OCI-LY7 (cell line): ENCODE data around the gene CCL22. TPM values are rescaled to one million over a fixed set of nuclear protein-coding genes. Genes with fewer than 3 reads are reported as not detected.

Source experiments
- BruUV-seq: library from RNA; stranded (reverse); fragments of 400-500 nt; replicated peaks from 2 replicates; lab custom pipeline; 2021; lab: Mats Ljungman, UMichigan
- CTCF ChIA-PET: fragments of 300-600 bp; sonication (Branson Sonifier 250); formaldehyde crosslinking; loops from one replicate; lab custom pipeline; 2022; ENCODE audit warnings: antibody characterized with exemption; ENCODE audit not compliant: unreplicated experiment; lab: Charles Lee
- POLR2A ChIA-PET: fragments of 300-600 bp; sonication (Branson Sonifier 250); formaldehyde crosslinking; loops from one replicate; lab custom pipeline; 2022; ENCODE audit warnings: antibody characterized with exemption; lab: Charles Lee
- DNase-seq: peaks from one replicate; pipeline ENCODE4 v3.0.0-alpha.2; 2015; ENCODE audit warnings: low spot score
- H2AFZ ChIP-seq: fragments of 200-600 bp; sonication (generic), shearing (Covaris generic); 2 replicates; pipeline ENCODE4 v1.6.1; 2014; ENCODE audit warnings: mild to moderate bottlenecking, antibody characterized with exemption, low read length, moderate library complexity
- H3K27ac ChIP-seq: fragments of 200-600 bp; sonication (generic); 2 replicates; pipeline ENCODE4 v1.5.1; 2014; ENCODE audit warnings: mixed run types, low read depth, mild to moderate bottlenecking, moderate library complexity, low read length, inconsistent platforms; ENCODE audit not compliant: poor library complexity, severe bottlenecking
- H3K36me3 ChIP-seq: fragments of 200-600 bp; sonication (generic); 2 replicates; pipeline ENCODE4 v1.6.1; 2014; ENCODE audit warnings: mild to moderate bottlenecking, antibody characterized with exemption, low read length, moderate library complexity, mixed read lengths; ENCODE audit not compliant: insufficient read depth
- H3K4me1 ChIP-seq: fragments of 200-600 bp; sonication (generic); 2 replicates; pipeline ENCODE4 v1.5.1; 2014; ENCODE audit warnings: mild to moderate bottlenecking, low read length; ENCODE audit not compliant: insufficient read depth, poor library complexity, severe bottlenecking
- H3K4me2 ChIP-seq: fragments of 200-600 bp; sonication (generic); 2 replicates; pipeline ENCODE4 v1.6.1; 2014; ENCODE audit warnings: mild to moderate bottlenecking, low read length
- H3K4me3 ChIP-seq: fragments of 200-600 bp; sonication (generic); 2 replicates; pipeline ENCODE4 v1.5.1; 2014; ENCODE audit warnings: mild to moderate bottlenecking, low read depth, low read length; ENCODE audit not compliant: poor library complexity, severe bottlenecking
- H3K79me2 ChIP-seq: fragments of 200-600 bp; sonication (generic); 2 replicates; pipeline ENCODE4 v1.6.1; 2016; ENCODE audit warnings: low read depth, mild to moderate bottlenecking, low read length, moderate library complexity, mixed read lengths; ENCODE audit not compliant: insufficient read depth
- H3K9me2 ChIP-seq: fragments of 200-600 bp; sonication (generic); 2 replicates; pipeline ENCODE4 v1.6.1; 2016; ENCODE audit warnings: mild to moderate bottlenecking, low read length, mixed read lengths; ENCODE audit not compliant: insufficient read depth
- H3K9me3 ChIP-seq: fragments of 200-600 bp; sonication (generic); 2 replicates; pipeline ENCODE4 v1.6.1; 2014; ENCODE audit warnings: mild to moderate bottlenecking, mixed run types, low read length, mixed read lengths
- H4K20me1 ChIP-seq: fragments of 200-600 bp; sonication (generic); 2 replicates; pipeline ENCODE4 v1.6.1; 2014; ENCODE audit warnings: mild to moderate bottlenecking, antibody characterized with exemption, low read length, moderate library complexity, mixed read lengths; ENCODE audit not compliant: insufficient read depth
- CTCF ChIP-seq: fragments of 200-600 bp; sonication (generic); conservative IDR thresholded peaks from 2 replicates; pipeline ENCODE4 v1.5.1; 2014; ENCODE audit warnings: mild to moderate bottlenecking, antibody characterized with exemption, low read length, moderate library complexity, mixed read lengths
- EZH2phosphoT487 ChIP-seq: fragments of 200-600 bp; sonication (generic); IDR thresholded peaks from 2 replicates; pipeline ENCODE4 v1.6.1; 2018; ENCODE audit warnings: low read depth, borderline replicate concordance, mild to moderate bottlenecking, mixed run types, antibody characterized with exemption, low read length, moderate library complexity, mixed read lengths
- intact Hi-C: fragments of 100-400 bp; cut with micrococcal nuclease; formaldehyde crosslinking; loops from one replicate; pipeline ENCODE4 v1.10.0; 2022; ENCODE audit not compliant: unreplicated experiment
- total RNA-seq, 2 experiments: library from RNA; depleted of rRNA in 1 of 2; stranded (reverse); fragments of >200 nt in 1 of 2; shearing (Covaris generic) in 1 of 2; gene quantifications; 2 replicates each; pipeline ENCODE4 v1.2.3, GENCODE V29; 2014 to 2022

Gene CCL22
- total RNA-seq, 2 experiments from 2014 or later: not detected

GRCh38 chr16:57377080-57377841 lies 18.7 kb downstream of the CCL22 start:
- POLR2A ChIA-PET: no interaction called here
- H3K4me2 ChIP-seq: 0 out of 2 replicates have a peak overlapping the region, but pooled peaks have one; percentile 4
- no peaks in the 10 kb centered on the region for H3K9me2 ChIP-seq
- H2AFZ ChIP-seq: peak overlapping the region; percentile 2; the same call in 1 of the 2 replicates
- H3K27ac ChIP-seq: no peak overlapping the region
- H3K9me3 ChIP-seq: no peaks in the 10 kb centered on the region
- no TSS peak for BruUV-seq
- TF ChIP-seq CTCF: no peak
- TF ChIP-seq EZH2phosphoT487: no peak
- H3K36me3 ChIP-seq: no peaks in the 10 kb centered on the region
- intact Hi-C loops: no loop called here
- no peaks in the 10 kb centered on the region for H3K79me2 ChIP-seq
- peak; percentile 8 for DNase-seq
- peaks cover 4% of the 10 kb centered on the region for H3K4me1 ChIP-seq
- no peak overlapping the region for H3K4me3 ChIP-seq
- no peaks in the 10 kb centered on the region for H4K20me1 ChIP-seq
- CTCF ChIA-PET: no interaction called here

GRCh38 chr16:57379579-57379978 lies 21.0 kb downstream of the CCL22 start:
- TF ChIP-seq EZH2phosphoT487 (no peak), CTCF (no peak)
- no peak for DNase-seq
- BruUV-seq: no TSS peak
- intact Hi-C loops: no loop called here
- H3K9me3 ChIP-seq: no peaks in the 10 kb centered on the region
- H3K4me1 ChIP-seq: peaks cover 10% of the 10 kb centered on the region
- no peak overlapping the region for H2AFZ ChIP-seq
- H3K4me3 ChIP-seq: no peak overlapping the region
- no peaks in the 10 kb centered on the region for H3K79me2 ChIP-seq
- no peaks in the 10 kb centered on the region for H4K20me1 ChIP-seq
- H3K27ac ChIP-seq: no peak overlapping the region
- no peak overlapping the region for H3K4me2 ChIP-seq
- H3K36me3 ChIP-seq: no peaks in the 10 kb centered on the region
- CTCF ChIA-PET: no interaction called here
- no peaks in the 10 kb centered on the region for H3K9me2 ChIP-seq
- POLR2A ChIA-PET: no interaction called here
